Activated T-cell treated with anti-CD3 and anti-CD28 coated beads, Interleukin-2, amount 50 U/mL, for 1 hour (primary cell): Measurements from ENCODE around the gene HAPLN1.

Experiments used
- DNase-seq: peaks from one replicate; pipeline ENCODE4 v3.0.0-alpha.2; 2020

Gene HAPLN1

GRCh38 chr5:83636156-83636555 lies 84.5 kb downstream of the HAPLN1 start:
- no peak for DNase-seq

DNA sequence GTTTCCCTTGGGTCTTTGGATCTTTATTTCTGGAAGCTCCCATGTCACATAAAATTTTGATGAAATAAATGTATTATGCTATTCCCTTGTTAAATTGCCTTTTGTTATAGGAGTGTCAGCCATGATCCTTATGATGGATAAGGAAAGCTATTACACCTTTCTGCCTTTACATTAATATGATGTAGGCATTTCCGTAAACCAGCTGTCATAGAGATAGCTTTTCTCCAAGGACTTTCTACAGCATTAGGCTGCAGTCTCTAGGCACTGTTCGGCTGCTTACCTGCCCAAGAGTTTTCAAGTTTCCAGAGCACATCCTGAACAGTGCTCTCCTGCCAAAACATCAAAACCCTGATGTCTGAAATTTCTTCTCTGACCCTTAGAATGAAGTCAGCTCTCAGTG lies 87.4 kb downstream of the HAPLN1 start:
- no peak for DNase-seq

DNA sequence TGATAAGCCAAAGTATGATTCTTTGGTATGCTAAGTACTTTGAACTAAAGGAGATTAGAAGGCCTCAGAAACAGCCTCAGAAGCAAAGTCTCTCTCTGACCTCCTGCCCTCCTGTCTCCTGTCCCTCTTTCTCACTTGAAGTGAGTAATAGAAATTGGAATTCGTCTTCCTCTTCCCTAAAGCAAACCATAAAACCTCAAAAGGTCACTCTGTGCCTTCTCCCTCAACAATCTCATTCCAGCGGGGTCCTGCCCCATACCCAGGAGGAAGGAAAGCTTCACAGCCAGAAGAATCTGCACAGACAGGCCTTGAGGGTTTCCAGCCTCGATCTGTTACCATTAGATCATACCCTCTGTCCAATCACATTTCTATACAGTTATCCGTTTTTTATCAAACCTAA lies 87.8 kb downstream of the HAPLN1 start:
- DNase-seq: no peak

DNA sequence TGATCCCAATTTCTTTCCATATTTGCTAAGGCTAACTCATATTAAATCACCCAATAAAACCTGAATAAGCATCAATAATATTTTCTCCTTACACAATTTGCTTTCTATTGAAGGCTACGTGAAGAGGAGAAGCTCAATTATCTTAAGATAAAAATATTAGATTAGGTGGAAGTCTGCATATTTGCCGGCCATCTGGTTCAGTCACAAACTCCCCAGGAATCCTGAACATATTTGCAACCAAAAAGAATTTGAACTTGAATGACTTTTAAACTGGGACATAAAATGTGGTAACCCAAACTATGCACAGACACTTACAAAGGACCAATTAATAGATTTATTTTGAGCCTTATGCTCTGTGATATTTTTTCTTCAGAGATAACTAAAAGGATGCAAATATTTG lies 92.3 kb downstream of the HAPLN1 start:
- no peak for DNase-seq

DNA sequence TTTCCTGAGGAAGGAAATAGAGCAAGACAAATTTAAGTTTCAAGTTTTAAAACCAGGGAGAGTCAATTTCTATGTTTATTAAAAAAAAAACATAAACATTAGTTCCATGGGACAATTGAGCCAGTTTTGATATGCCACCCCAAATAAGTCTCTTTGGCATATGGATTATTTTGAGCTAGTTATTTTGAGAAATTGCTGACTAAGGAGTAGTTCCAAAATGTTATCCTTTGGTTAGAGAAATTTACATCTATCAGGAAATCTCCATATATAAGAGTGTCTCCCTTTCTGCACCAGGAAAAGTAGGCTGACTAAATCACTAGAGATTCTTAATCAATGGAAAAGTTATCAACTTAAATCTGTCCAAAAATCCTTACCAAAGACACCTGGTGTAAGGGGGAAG lies 105.8 kb downstream of the HAPLN1 start:
- DNase-seq: no peak

DNA sequence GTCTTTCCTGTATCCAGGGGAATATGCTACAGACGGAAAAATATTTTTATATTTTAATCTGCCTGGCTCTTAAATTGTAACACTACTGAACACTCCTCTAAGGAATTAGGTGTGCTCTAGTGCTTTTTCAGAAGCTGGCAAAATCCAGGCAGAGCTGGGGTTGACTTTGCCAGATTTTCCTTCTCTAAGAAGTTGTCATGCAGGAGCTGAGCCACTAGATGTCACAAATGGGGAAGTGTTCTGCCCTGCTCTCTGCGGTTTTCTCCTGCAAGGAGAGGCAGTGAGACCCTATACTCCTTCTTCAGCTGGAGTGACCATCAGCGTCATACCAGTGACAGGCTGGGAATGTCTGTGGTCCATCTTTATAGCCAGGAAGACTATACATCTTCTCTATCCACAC lies 112.5 kb downstream of the HAPLN1 start:
- no peak for DNase-seq

DNA sequence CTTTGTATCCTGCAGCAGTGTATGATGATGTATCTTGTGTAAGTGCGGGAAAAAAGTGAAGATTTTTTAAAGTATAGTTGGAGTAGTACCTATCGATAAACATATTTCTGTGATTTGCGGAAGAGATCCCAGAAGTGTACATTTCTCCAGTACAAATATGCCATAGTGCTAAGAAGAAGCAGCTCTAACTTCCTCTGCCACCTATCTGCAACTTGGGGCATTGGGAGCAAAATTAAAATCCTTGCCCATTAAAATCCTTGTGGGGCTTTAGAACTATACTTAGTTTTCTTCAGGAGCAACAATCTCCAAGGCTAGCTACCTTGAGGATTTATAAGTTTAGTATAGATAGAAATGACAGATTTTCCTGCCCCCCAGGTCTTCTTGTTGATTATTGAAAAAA lies 125.4 kb downstream of the HAPLN1 start:
- DNase-seq: no peak

DNA sequence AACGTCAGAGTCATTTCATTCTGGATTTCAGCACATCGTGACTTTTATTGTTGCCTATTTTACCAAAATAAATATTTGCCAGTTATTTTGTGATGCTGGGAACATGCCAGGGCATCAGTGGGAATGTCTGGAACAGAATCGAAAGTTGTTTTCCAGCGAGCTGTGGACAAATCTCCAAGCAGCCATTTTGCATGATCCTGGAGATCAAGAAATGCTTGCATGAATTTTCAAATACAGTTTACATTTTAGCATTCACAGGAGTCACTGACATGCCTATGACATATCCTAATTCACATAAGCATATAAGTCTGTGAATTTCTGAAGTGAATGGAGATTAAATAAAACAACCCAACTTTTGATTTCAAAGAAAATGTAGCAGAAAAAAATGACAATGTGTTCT lies 129.7 kb downstream of the HAPLN1 start:
- DNase-seq: no peak

DNA sequence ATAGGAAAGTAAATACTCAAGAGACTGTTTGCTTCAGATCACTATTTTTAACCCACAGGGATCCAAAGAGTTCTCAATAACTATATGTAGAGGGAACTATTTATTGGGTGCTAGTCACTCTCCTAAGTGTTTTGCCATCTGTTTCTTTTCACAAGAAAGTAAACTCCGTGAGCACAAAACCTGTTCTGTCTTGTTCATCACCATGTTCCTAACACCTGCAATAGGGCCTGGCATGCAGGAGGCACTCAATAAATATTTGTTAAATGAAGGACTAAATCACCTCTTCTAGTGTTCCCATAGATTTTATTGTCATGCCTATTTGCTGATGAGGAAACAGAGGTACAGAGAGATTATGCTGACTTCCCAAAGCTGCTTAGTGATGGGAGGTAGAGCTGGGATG lies 130.9 kb downstream of the HAPLN1 start:
- DNase-seq: no peak
